CD14-positive monocyte (primary cell): ENCODE data around the gene RAPGEF1. TPM values are rescaled to one million over a fixed set of nuclear protein-coding genes. Genes with fewer than 3 reads are reported as not detected.

Source experiments
- DNase-seq, 3 donors: peaks; one replicate each; pipeline ENCODE4 v3.0.0-alpha.2; 2011 to 2022
- H2AFZ ChIP-seq: 2 replicates; pipeline ENCODE4 v1.6.0; 2012; ENCODE audit warnings: mild to moderate bottlenecking, low read depth, low read length, inconsistent platforms; ENCODE audit not compliant: insufficient read depth, poor library complexity, severe bottlenecking
- H3K27ac ChIP-seq, 2 donors: 1 replicate in 1 of 2; 2 replicates in 1 of 2; pipeline ENCODE4 v1.5.1; 2012 to 2013; ENCODE audit warnings: low read length in 2 of 2, control low read depth in 1 of 2, inconsistent platforms in 1 of 2, low read depth in 1 of 2, mild to moderate bottlenecking in 1 of 2
- H3K27me3 ChIP-seq, 2 donors: one replicate each; pipeline versions ENCODE4 v1.6.0 to v1.6.1; 2011 to 2013; ENCODE audit warnings: low read length in 2 of 2; ENCODE audit not compliant: control insufficient read depth in 2 of 2, insufficient read depth in 2 of 2
- H3K36me3 ChIP-seq, 2 donors: replicated peaks in 1 of 2; 1 replicate in 1 of 2; 2 replicates in 1 of 2; pipeline versions ENCODE4 v1.5.1 to v1.6.1; 2012 to 2013; ENCODE audit warnings: low read length in 2 of 2, control low read depth in 1 of 2, inconsistent platforms in 1 of 2, mild to moderate bottlenecking in 1 of 2; ENCODE audit not compliant: insufficient read depth in 2 of 2, control insufficient read depth in 1 of 2
- H3K4me1 ChIP-seq, 2 donors: 1 replicate in 1 of 2; 2 replicates in 1 of 2; pipeline versions ENCODE4 v1.5.1 to v1.6.1; 2012 to 2013; ENCODE audit warnings: low read length in 2 of 2, control low read depth in 1 of 2, inconsistent platforms in 1 of 2, mild to moderate bottlenecking in 1 of 2, moderate library complexity in 1 of 2; ENCODE audit not compliant: insufficient read depth in 2 of 2, control insufficient read depth in 1 of 2
- H3K4me2 ChIP-seq: replicated peaks from 2 replicates; pipeline ENCODE3; 2012; ENCODE audit warnings: low read length, moderate library complexity, mild to moderate bottlenecking; ENCODE audit not compliant: poor library complexity, severe bottlenecking; ENCODE audit errors: extremely low read depth
- H3K4me3 ChIP-seq, 3 experiments: fragments of 200-600 bp in 1 of 3; sonication (generic) in 1 of 3; replicated peaks in 1 of 3; 1 replicate in 2 of 3; 2 replicates in 1 of 3; pipeline ENCODE4 v1.5.1; 2011 to 2013; ENCODE audit warnings: low read length in 3 of 3, mild to moderate bottlenecking in 3 of 3, control low read depth in 2 of 3, low read depth in 2 of 3, inconsistent platforms in 1 of 3, moderate library complexity in 1 of 3
- H3K79me2 ChIP-seq: 2 replicates; pipeline ENCODE4 v1.6.0; 2012; ENCODE audit warnings: mild to moderate bottlenecking, control low read depth, inconsistent platforms, low read length, moderate library complexity; ENCODE audit not compliant: insufficient read depth
- H3K9ac ChIP-seq: 2 replicates; pipeline ENCODE4 v1.6.0; 2017; ENCODE audit warnings: low read length, mild to moderate bottlenecking; ENCODE audit not compliant: insufficient read depth, poor library complexity, severe bottlenecking
- H3K9me3 ChIP-seq, 2 donors: replicated peaks in 1 of 2; 1 replicate in 1 of 2; 2 replicates in 1 of 2; pipeline versions ENCODE4 v1.5.1 to v1.6.1; 2012 to 2013; ENCODE audit warnings: low read length in 2 of 2, control low read depth in 1 of 2; ENCODE audit not compliant: control insufficient read depth in 1 of 2, insufficient read depth in 1 of 2
- H4K20me1 ChIP-seq: 2 replicates; pipeline ENCODE4 v1.6.0; 2012; ENCODE audit warnings: mild to moderate bottlenecking, low read length, control low read depth, moderate library complexity; ENCODE audit not compliant: insufficient read depth
- H3K27ac Mint-ChIP-seq, 7 donors: one replicate each; pipeline ENCODE4 v1.8.0; 2020; ENCODE audit warnings: mild to moderate bottlenecking in 7 of 7, mixed read lengths in 7 of 7, moderate library complexity in 6 of 7, inconsistent platforms in 2 of 7
- H3K27me3 Mint-ChIP-seq, 3 donors: one replicate each; pipeline ENCODE4 v1.8.0; 2021 to 2022; ENCODE audit warnings: low read depth in 3 of 3, mild to moderate bottlenecking in 3 of 3, mixed read lengths in 3 of 3, moderate library complexity in 3 of 3, inconsistent platforms in 1 of 3
- H3K36me3 Mint-ChIP-seq, 2 donors: one replicate each; pipeline ENCODE4 v1.8.0; 2020; ENCODE audit warnings: mixed read lengths in 2 of 2, inconsistent platforms in 1 of 2, mild to moderate bottlenecking in 1 of 2
- H3K4me1 Mint-ChIP-seq: one replicate; pipeline ENCODE4 v1.8.0; 2020; ENCODE audit warnings: mild to moderate bottlenecking, mixed read lengths
- H3K4me3 Mint-ChIP-seq, 2 donors: one replicate each; pipeline ENCODE4 v1.8.0; 2020; ENCODE audit warnings: mild to moderate bottlenecking in 2 of 2, mixed read lengths in 2 of 2, moderate library complexity in 1 of 2
- H3K9me3 Mint-ChIP-seq, 7 donors: one replicate each; pipeline ENCODE4 v1.8.0; 2020 to 2022; ENCODE audit warnings: mixed read lengths in 7 of 7, mild to moderate bottlenecking in 6 of 7, moderate library complexity in 6 of 7, inconsistent platforms in 2 of 7
- WGBS: methylation state at CpG from one replicate; pipeline ENCODE4 v1.1.5; 2013; ENCODE audit warnings: missing lambda C conversion rate; ENCODE audit not compliant: insufficient coverage; 5-methylcytosine and 5-hydroxymethylcytosine counted together
- intact Hi-C, 2 donors: fragments of 100-400 bp; cut with micrococcal nuclease; formaldehyde crosslinking; loops; one replicate each; pipeline versions ENCODE4 v1.15.0 to v1.15.1; 2023
- polyA plus RNA-seq, 3 donors: library from polyadenylated mRNA; depleted of rRNA in 1 of 3; unstranded in 2 of 3; stranded (reverse) in 1 of 3; fragments of 300-500 nt in 2 of 3; fragments of >200 nt in 1 of 3; fragmentation: Illumina TruSeq in 2 of 3; gene quantifications; 1 replicate in 2 of 3; 2 replicates in 1 of 3; pipeline ENCODE4 v1.2.3, GENCODE V29; 2012 to 2021
- TF ChIP-seq, protein P1 (sequence below): fragments of 200-600 bp; IDR thresholded peaks from one replicate; pipeline ENCODE4 v1.8.0; 2022; ENCODE audit warnings: antibody characterized with exemption, mild to moderate bottlenecking

Gene RAPGEF1
- polyA plus RNA-seq, 3 donors: 1.7 to 71.7 (median 3.0) TPM

GRCh38 chr9:131543141-131543540, 196.7 kb downstream of the RAPGEF1 start:
- Mint-ChIP-seq H3K27me3 (peaks cover 52 to 59% (median 54%) of the 10 kb centered on the region in 3 donors), H3K9me3 (peaks cover 13 to 55% (median 44%) of the 10 kb centered on the region in 7 donors), H3K4me1 (peaks cover 6% of the 10 kb centered on the region), H3K36me3 (peaks cover 10 to 16% of the 10 kb centered on the region in 2 donors), H3K27ac (no peak overlapping the region), H3K4me3 (peak overlapping the region in 1 of 2 donors; percentile 46)
- no CpG with 5 or more reads among the region's 6 CpGs for WGBS
- no peak overlapping the region for H3K27ac ChIP-seq
- peaks cover 39 to 45% of the 10 kb centered on the region in 2 donors for H3K9me3 ChIP-seq
- TF ChIP-seq, protein P1, sequence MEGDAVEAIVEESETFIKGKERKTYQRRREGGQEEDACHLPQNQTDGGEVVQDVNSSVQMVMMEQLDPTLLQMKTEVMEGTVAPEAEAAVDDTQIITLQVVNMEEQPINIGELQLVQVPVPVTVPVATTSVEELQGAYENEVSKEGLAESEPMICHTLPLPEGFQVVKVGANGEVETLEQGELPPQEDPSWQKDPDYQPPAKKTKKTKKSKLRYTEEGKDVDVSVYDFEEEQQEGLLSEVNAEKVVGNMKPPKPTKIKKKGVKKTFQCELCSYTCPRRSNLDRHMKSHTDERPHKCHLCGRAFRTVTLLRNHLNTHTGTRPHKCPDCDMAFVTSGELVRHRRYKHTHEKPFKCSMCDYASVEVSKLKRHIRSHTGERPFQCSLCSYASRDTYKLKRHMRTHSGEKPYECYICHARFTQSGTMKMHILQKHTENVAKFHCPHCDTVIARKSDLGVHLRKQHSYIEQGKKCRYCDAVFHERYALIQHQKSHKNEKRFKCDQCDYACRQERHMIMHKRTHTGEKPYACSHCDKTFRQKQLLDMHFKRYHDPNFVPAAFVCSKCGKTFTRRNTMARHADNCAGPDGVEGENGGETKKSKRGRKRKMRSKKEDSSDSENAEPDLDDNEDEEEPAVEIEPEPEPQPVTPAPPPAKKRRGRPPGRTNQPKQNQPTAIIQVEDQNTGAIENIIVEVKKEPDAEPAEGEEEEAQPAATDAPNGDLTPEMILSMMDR: no peak
- H3K79me2 ChIP-seq: no peaks in the 10 kb centered on the region
- no peaks in the 10 kb centered on the region for H3K4me1 ChIP-seq
- intact Hi-C loops: no loop called here
- no peak overlapping the region for H3K4me2 ChIP-seq
- no peak overlapping the region for H3K4me3 ChIP-seq
- H3K9ac ChIP-seq: no peak overlapping the region
- peaks cover 27 to 51% of the 10 kb centered on the region in 2 donors for H3K27me3 ChIP-seq
- no peaks in the 10 kb centered on the region for H4K20me1 ChIP-seq
- no peak for DNase-seq
- no peaks in the 10 kb centered on the region for H3K36me3 ChIP-seq
- H2AFZ ChIP-seq: no peak overlapping the region

DNA sequence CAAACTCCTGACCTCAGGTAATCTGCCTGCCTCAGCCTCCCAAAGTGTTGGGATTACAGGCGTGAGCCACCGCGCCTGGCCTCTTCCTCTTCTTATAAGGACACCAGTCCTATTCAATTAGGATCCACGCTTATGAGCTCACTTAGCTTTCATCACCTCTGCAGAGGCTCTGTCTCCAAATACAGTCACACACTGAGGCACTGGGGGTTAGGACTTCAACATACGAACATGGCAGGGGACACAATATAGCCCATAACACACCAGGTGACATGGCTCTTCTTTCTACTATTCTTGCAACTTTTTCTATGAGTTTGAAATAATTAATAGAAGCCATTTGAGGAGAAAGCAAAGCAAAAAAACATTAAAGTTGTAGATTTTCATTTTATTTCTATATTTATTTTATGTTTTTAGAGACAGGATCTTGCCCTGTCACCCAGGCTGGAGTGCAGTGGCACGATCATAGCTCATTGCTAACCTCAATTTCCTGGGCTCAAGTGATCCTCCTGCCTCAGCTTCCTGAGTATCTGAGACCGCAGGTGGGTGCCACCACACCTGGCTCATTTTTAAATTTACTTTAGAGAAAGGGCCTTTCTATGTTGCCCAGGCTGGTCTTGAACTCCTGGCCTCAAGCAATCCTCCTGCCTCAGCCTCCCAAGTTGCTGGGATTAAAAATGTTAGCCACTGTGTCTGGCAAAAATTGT, 200.5 kb downstream of the RAPGEF1 start:
- peaks cover 7 to 10% of the 10 kb centered on the region in 2 donors for H3K36me3 Mint-ChIP-seq
- Histone ChIP-seq H3K79me2 (no peaks in the 10 kb centered on the region), H3K9ac (no peak overlapping the region), H3K4me3 (no peak overlapping the region), H3K9me3 (peaks cover 22 to 24% of the 10 kb centered on the region in 2 donors), H3K36me3 (no peaks in the 10 kb centered on the region), H4K20me1 (no peaks in the 10 kb centered on the region), H3K4me2 (no peak overlapping the region), H3K27ac (no peak overlapping the region), H2AFZ (no peak overlapping the region), H3K4me1 (no peaks in the 10 kb centered on the region), H3K27me3 (peaks cover 5 to 16% of the 10 kb centered on the region in 2 donors)
- DNase-seq: no peak
- TF ChIP-seq, protein P1: no peak
- intact Hi-C loops: no loop called here
- H3K4me1 Mint-ChIP-seq: peaks cover 2% of the 10 kb centered on the region
- 97% methylated on average over 5 of the region's 7 CpGs for WGBS
- H3K27ac Mint-ChIP-seq: no peak overlapping the region
- H3K4me3 Mint-ChIP-seq: no peak overlapping the region
- H3K27me3 Mint-ChIP-seq: peaks cover 18 to 23% (median 22%) of the 10 kb centered on the region in 3 donors
- H3K9me3 Mint-ChIP-seq: peaks cover 10 to 27% (median 25%) of the 10 kb centered on the region in 7 donors
